ENCODE data around the gene LZTS2. TPM values are rescaled to one million over a fixed set of nuclear protein-coding genes. Genes with fewer than 3 reads are reported as not detected.

Gene LZTS2, protein sequence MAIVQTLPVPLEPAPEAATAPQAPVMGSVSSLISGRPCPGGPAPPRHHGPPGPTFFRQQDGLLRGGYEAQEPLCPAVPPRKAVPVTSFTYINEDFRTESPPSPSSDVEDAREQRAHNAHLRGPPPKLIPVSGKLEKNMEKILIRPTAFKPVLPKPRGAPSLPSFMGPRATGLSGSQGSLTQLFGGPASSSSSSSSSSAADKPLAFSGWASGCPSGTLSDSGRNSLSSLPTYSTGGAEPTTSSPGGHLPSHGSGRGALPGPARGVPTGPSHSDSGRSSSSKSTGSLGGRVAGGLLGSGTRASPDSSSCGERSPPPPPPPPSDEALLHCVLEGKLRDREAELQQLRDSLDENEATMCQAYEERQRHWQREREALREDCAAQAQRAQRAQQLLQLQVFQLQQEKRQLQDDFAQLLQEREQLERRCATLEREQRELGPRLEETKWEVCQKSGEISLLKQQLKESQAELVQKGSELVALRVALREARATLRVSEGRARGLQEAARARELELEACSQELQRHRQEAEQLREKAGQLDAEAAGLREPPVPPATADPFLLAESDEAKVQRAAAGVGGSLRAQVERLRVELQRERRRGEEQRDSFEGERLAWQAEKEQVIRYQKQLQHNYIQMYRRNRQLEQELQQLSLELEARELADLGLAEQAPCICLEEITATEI
- total RNA-seq: 10 to 100 TPM; 12.0 to 12.5 TPM

DNA sequence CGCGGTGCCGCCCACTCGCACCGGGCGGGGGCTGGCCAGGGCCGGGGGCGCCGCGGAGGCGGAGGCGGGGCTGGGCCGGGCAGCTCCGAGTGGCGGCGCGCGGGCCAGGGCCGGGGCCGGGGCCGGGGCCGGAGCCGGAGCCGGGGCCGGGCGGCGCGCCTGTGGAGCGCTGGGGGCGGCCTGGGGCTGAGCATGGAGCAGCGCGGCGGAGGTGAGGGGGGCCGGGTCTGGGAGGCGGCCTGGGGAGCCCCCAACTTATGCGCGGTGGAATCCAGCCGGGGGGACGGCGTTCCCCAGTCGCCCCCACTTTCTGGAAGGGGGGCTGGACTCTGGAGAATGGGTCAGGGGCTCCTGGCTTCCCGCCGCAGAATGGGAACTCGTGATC is at the start of gene LZTS2:
LZTS2 (plus strand) TSS at position 67 of the 385 bp plus-strand sequence. CDS start 2,731 bp downstream, outside the sequence.
- intact Hi-C loops (cut with micrococcal nuclease): loop anchor here (1.0 to 5.0 kb wide), 2 partner anchors 14 to 87 kb away; partner anchors contain the start of gene SLF2
- peaks cover 20% of the 10 kb centered on the region for H3K4me1 Mint-ChIP-seq (ENCODE audit: low read depth)
- no peaks in the 10 kb centered on the region for H3K27me3 Mint-ChIP-seq
- POLR2A ChIA-PET: interaction anchor here (0.7 kb wide), 1 partner anchor 31 kb away, joined by 3 read pairs; the partner anchor contains the start of genes PDZD7 and SFXN3
- no peaks in the 10 kb centered on the region for H3K9me3 Mint-ChIP-seq
- peak within 1 kb of the TSS; percentile 76 for H3K4me3 Mint-ChIP-seq
- CTCF ChIA-PET: interaction anchor here (0.8 to 14.6 kb wide), 6 partner anchors 12 to 437 kb away, joined by 3 to 199 read pairs (median 6); partner anchors contain the start of genes MRPL43, PDZD7, SFXN3 and TWNK
- H3K27ac Mint-ChIP-seq: peak within 1 kb of the TSS; percentile 79
- no peak for DNase-seq
- H3K36me3 Mint-ChIP-seq: peaks cover under 1% of the 10 kb centered on the region

DNA sequence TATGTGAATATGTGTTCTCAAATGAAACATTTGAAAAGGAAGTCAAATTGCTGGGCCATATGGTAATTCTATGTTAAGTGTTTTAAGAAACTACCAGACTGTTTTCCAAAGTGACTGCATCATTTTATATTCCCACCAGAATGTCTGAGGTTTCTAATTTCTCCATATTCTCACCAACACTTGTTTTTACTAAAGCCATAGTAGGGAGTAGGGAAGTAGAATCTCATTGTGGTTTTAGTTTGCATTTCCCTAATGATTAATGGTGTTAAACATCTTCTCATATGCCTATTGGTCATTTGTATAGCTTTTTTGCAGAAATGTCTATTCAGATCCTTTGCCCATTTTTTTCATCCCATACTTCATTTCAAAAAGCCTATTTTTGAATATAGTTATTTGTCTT is 39.4 kb upstream of the LZTS2 start:
- Mint-ChIP-seq H3K27me3 (no peaks in the 10 kb centered on the region), H3K4me1 (ENCODE audit: low read depth) (peaks cover 5% of the 10 kb centered on the region), H3K4me3 (no peak overlapping the region), H3K36me3 (peaks cover 38% of the 10 kb centered on the region), H3K27ac (no peak overlapping the region), H3K9me3 (no peaks in the 10 kb centered on the region)
- DNase-seq: no peak
- CTCF ChIA-PET: no interaction called here
- POLR2A ChIA-PET: no interaction called here
- intact Hi-C loops (cut with micrococcal nuclease): no loop called here

DNA sequence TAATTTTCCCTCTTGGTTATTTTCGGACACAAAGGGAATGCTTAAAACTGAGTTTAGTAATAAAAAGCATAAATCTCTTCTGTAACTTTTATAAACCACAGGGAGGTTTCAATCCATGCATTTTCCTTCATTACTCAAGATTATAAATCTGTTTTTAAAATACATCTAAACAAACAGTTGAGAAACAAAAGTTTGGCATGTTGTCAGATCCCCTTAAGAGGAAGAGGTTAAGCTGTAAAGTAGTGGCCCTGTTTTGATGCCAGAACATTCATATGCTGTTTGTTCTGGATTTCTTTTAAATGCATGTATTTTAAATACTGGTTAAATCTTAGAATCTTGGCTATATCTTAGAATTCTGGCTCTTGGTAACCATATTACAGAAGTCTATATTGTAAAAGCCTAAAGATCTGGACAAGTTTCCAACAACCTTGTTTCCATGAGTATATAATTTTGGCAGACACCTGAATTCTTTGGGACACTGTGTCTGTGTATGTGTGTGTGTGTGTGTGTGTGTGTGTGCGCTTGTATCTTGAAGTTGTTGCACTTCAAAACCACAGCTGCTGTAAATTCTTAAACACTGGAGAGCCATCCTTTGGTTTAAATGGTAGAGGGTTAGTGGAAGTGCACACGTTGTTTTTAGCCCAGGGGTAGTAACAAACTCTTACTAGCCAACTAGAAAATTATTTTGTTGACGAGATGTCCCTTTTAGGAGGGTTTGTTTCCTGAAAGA is 37.1 kb upstream of the LZTS2 start:
- Mint-ChIP-seq H3K36me3 (peaks cover 32% of the 10 kb centered on the region), H3K9me3 (no peaks in the 10 kb centered on the region), H3K4me3 (no peak overlapping the region), H3K27ac (no peak overlapping the region), H3K27me3 (no peaks in the 10 kb centered on the region), H3K4me1 (ENCODE audit: low read depth) (no peaks in the 10 kb centered on the region)
- DNase-seq: no peak
- intact Hi-C loops (cut with micrococcal nuclease): no loop called here
- CTCF ChIA-PET: no interaction called here
- POLR2A ChIA-PET: no interaction called here

DNA sequence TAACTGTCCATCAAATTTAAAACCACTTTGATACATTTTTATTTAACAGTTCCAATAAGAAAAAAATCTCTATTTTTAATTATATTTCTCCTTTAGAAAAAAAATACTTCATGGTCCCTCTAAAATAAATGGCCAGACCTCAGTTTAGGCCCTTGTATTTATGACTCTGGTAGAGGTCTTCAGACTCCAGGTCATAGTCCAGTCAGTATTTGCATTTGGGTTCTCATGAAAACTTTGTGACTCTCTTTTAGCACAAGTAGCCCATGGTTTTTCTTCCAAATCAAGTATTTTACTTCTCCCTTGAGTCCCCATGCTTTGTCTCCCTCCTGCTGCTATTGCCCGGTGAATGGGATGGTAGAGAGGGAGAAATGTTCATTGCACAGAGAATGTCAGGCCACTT is 35.8 kb upstream of the LZTS2 start:
- ChIA-PET POLR2A (no interaction called here), CTCF (no interaction called here)
- DNase-seq: no peak
- Mint-ChIP-seq H3K4me3 (no peak overlapping the region), H3K36me3 (peaks cover 29% of the 10 kb centered on the region), H3K27ac (no peak overlapping the region), H3K4me1 (ENCODE audit: low read depth) (peaks cover 6% of the 10 kb centered on the region), H3K9me3 (no peaks in the 10 kb centered on the region), H3K27me3 (no peaks in the 10 kb centered on the region)
- intact Hi-C loops (cut with micrococcal nuclease): no loop called here

DNA sequence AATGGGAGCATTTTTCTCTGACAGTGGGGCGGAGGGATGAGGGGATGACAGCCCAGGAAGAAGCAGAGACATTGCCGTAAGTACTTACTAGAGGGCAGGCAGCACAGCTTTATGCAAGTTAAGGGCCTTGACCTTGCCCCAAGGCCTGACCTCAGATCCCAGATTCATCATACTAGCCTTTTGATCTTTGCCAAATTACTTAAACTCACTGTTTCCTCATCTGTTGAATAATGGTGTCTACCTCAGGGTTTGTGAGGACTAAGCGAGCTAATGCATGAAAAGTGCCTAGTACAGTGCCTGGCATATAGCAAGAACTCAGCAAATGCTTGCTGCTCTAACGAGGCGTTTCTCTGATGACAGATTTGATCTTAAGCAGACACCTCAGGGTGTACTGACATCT is 33.8 kb upstream of the LZTS2 start:
- Mint-ChIP-seq H3K9me3 (no peaks in the 10 kb centered on the region), H3K36me3 (peaks cover 13% of the 10 kb centered on the region), H3K4me1 (ENCODE audit: low read depth) (peaks cover 8% of the 10 kb centered on the region), H3K4me3 (no peak overlapping the region), H3K27me3 (no peaks in the 10 kb centered on the region), H3K27ac (no peak overlapping the region)
- DNase-seq: no peak
- ChIA-PET POLR2A (no interaction called here), CTCF (interaction anchor here (0.6 to 6.5 kb wide), 4 partner anchors 18 to 53 kb away, joined by 3 to 35 read pairs (median 4); no protein-coding TSS in a partner anchor)
- intact Hi-C loops (cut with micrococcal nuclease): loop anchor here (5.0 kb wide), 1 partner anchor 46 kb away; no protein-coding TSS in a partner anchor

DNA sequence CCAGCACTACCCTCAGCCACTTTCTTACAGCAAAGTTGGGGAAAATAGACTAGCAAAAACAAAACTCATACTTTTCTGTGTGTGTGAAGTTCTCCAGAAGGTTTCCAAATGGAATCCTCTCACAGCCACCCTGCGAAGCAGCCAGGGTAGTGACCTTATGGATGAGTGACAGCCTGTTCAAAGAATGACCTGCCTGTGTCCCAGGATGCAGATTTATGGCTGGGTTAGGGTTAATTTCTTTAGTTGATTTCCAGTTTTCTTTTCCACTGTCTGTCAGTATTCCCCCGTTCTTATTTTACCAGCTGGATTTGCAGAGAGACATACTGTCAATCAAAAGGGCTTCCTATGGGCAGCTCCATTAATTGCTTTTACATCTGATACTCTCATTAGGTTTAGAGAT is 32.7 kb upstream of the LZTS2 start:
- Mint-ChIP-seq H3K36me3 (peaks cover 11% of the 10 kb centered on the region), H3K4me3 (no peak overlapping the region), H3K4me1 (ENCODE audit: low read depth) (peaks cover 8% of the 10 kb centered on the region), H3K27ac (no peak overlapping the region), H3K9me3 (no peaks in the 10 kb centered on the region), H3K27me3 (no peaks in the 10 kb centered on the region)
- intact Hi-C loops (cut with micrococcal nuclease): loop anchor here (5.0 kb wide), 1 partner anchor 45 kb away; no protein-coding TSS in a partner anchor
- ChIA-PET CTCF (interaction anchor here (1.0 to 6.5 kb wide), 4 partner anchors 19 to 85 kb away, joined by 3 to 35 read pairs (median 4); no protein-coding TSS in a partner anchor), POLR2A (no interaction called here)
- DNase-seq: no peak

DNA sequence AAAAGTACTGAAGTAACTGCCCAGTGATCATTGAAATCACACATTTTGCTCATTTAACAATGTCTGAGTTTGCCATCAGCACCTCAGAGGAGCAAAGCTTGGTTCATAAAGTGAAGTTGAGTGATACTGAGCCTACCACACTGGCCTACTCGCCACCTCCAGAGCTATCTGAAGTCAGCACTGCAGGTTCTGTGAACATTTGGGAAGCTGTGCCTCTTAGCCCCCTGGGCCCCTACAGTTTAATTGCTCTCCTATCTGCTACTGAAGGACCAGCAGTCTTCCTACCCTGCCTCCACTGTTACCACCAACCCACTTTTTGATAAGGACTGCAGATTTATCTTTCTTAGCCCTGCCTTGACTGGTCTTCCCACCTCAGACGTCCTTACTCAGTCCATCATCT is 32.3 kb upstream of the LZTS2 start:
- POLR2A ChIA-PET: no interaction called here
- H3K36me3 Mint-ChIP-seq: peaks cover 9% of the 10 kb centered on the region
- H3K27me3 Mint-ChIP-seq: no peaks in the 10 kb centered on the region
- H3K4me3 Mint-ChIP-seq: no peak overlapping the region
- intact Hi-C loops (cut with micrococcal nuclease): loop anchor here (5.0 kb wide), 1 partner anchor 45 kb away; no protein-coding TSS in a partner anchor
- H3K4me1 Mint-ChIP-seq (ENCODE audit: low read depth): peaks cover 8% of the 10 kb centered on the region
- CTCF ChIA-PET: interaction anchor here (1.0 to 6.5 kb wide), 6 partner anchors 9 to 85 kb away, joined by 3 to 35 read pairs (median 4); partner anchors contain the start of genes PDZD7 and SFXN3
- no peaks in the 10 kb centered on the region for H3K9me3 Mint-ChIP-seq
- H3K27ac Mint-ChIP-seq: no peak overlapping the region
- no peak for DNase-seq

DNA sequence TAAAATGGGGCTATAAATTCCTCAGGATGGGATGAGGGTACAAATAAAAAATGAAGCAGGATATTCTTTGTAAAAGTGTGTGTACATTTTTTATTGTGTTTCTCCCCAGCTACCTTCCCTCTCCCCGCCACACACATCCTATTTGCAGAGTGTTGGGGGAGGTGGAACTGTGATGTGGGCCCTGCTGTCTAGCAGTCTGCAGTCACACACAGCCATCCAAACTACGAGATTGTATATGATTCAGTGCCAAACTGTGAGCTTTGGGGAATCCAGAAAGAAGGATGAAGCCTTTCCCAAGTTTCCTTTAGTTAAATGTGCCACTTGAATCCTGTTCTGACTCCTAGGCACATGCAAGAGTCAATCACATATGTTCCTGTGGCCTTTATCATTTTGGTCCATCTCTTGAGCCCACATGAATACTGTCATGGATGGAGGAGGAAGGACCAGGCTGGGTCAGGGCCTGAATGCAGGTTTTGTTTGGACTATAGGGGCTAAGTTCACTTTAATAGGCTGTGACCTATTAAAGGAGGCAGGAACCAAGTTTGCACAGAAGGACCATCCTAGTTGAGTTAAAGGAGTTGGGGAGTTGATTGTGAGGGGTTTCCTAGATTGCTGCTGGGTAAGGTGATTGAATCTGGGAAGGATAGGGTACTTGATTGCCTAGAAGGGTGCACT is 31.4 kb upstream of the LZTS2 start:
- Mint-ChIP-seq H3K4me1 (ENCODE audit: low read depth) (peaks cover 8% of the 10 kb centered on the region), H3K36me3 (peaks cover under 1% of the 10 kb centered on the region), H3K27me3 (no peaks in the 10 kb centered on the region), H3K9me3 (no peaks in the 10 kb centered on the region), H3K4me3 (no peak overlapping the region), H3K27ac (no peak overlapping the region)
- ChIA-PET CTCF (interaction anchor here (0.6 to 6.5 kb wide), 6 partner anchors 10 to 63 kb away, joined by 3 to 35 read pairs (median 4); partner anchors contain the start of genes PDZD7 and SFXN3), POLR2A (no interaction called here)
- intact Hi-C loops (cut with micrococcal nuclease): loop anchor here (5.0 kb wide), 1 partner anchor 44 kb away; no protein-coding TSS in a partner anchor
- DNase-seq: no peak

DNA sequence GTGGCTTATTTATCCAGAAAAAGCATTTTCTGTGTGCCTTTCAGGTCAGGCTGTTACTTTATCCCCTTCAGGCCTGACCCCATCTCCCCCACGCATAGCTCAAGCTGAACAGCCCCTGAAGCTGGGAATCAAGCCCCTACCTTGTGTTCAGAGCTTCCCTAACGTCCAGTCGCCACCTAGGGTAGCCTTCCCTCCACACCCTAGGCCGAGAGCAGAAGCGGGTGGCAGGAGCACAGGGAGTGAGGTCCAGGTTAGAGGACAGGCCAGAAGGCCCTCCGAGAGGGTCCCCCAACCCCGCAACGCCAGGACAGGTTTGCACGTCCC is 30.8 kb upstream of the LZTS2 start:
- no peak overlapping the region for H3K27ac Mint-ChIP-seq
- H3K36me3 Mint-ChIP-seq: no peaks in the 10 kb centered on the region
- ChIA-PET POLR2A (no interaction called here), CTCF (interaction anchor here (1.0 to 6.5 kb wide), 4 partner anchors 10 to 62 kb away, joined by 3 to 35 read pairs (median 4); partner anchors contain the start of genes PDZD7 and SFXN3)
- no peaks in the 10 kb centered on the region for H3K27me3 Mint-ChIP-seq
- no peak for DNase-seq
- intact Hi-C loops (cut with micrococcal nuclease): loop anchor here (5.0 kb wide), 1 partner anchor 43 kb away; no protein-coding TSS in a partner anchor
- H3K4me1 Mint-ChIP-seq (ENCODE audit: low read depth): peaks cover 8% of the 10 kb centered on the region
- no peaks in the 10 kb centered on the region for H3K9me3 Mint-ChIP-seq
- H3K4me3 Mint-ChIP-seq: peak overlapping the region; percentile 36

DNA sequence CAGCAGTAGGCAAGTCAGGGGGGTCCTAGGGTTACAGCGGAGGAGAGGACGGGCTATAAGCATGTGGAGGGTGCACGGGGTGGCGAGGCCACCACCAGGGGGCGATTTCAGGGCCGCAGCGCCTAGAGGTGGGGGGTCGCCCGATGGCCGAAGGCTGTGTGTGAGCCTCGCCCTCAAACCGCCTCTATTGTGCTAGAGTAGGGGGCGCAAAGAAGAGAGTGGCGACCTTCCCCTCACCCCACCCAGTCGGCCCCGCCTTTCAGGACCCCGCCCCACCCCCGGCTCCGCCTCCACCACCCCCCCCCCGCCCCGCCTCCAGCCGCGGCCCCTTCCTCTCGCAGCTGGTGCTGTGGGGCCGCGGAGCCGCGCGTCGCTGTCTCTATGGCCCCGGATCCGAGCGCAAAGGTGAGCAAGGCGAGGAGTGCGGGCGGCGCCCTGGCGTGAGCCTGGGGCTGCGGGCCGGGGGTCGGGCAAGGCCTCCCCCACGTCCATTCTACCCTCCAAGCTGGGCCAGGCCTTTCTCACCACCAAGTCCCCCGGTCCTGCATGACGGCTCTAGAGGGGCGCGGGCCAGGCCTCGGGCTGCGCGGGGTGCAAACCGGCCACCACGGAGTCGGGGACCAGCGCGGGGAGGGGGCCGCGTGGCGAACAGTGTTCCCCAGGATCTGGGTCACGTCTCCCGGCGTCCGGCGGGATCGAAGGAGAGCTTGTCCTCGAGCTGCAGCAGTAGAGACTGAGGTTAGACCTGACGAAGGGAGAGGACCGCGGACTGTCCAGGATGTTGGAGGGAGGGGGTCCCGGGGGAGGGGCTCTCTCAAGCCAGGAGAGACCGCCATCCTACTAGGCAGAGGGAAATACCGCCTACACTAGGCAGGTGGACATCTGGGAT is 30.2 kb upstream of the LZTS2 start, which contains the start of gene SEMA4G:
SEMA4G (plus strand) TSS at position 318 of the 889 bp plus-strand sequence. CDS start 3,409 bp downstream, outside the sequence.
- POLR2A ChIA-PET: no interaction called here
- intact Hi-C loops (cut with micrococcal nuclease): loop anchor here (5.0 kb wide), 1 partner anchor 43 kb away; no protein-coding TSS in a partner anchor
- H3K9me3 Mint-ChIP-seq: no peaks in the 10 kb centered on the region
- DNase-seq: peak; percentile 43
- H3K27me3 Mint-ChIP-seq: no peaks in the 10 kb centered on the region
- CTCF ChIA-PET: interaction anchor here (1.0 to 6.5 kb wide), 3 partner anchors 11 to 46 kb away, joined by 3 to 35 read pairs (median 4); no protein-coding TSS in a partner anchor
- H3K4me3 Mint-ChIP-seq: peak within 1 kb of the TSS; percentile 36
- no peak within 1 kb of the TSS for H3K27ac Mint-ChIP-seq
- no peaks in the 10 kb centered on the region for H3K36me3 Mint-ChIP-seq
- H3K4me1 Mint-ChIP-seq (ENCODE audit: low read depth): peaks cover 8% of the 10 kb centered on the region

All from activated CD4-positive, alpha-beta memory T cell treated with anti-CD3 and anti-CD28 coated beads for 36 hours (primary cell).